Keratinocyte (primary cell): ENCODE data around the gene SYCN. TPM values are rescaled to one million over a fixed set of nuclear protein-coding genes. Genes with fewer than 3 reads are reported as not detected.

Source experiments
- DNase-seq: peaks from one replicate; pipeline ENCODE4 v3.0.0-alpha.2; 2011; ENCODE audit warnings: low read depth, missing footprints, low spot score
- FAIRE-seq: peaks from 2 replicates; lab custom pipeline; 2011; peaks lifted over from hg19 to GRCh38; lab: Jason Lieb, UNC
- H2AFZ ChIP-seq: 2 replicates; pipeline ENCODE4 v1.6.0; 2012; ENCODE audit warnings: low read length, control low read depth, inconsistent platforms; ENCODE audit not compliant: control insufficient read depth
- H3K27ac ChIP-seq: 2 replicates; pipeline ENCODE4 v1.5.1; 2011; ENCODE audit warnings: low read length; ENCODE audit not compliant: control insufficient read depth, insufficient read depth
- H3K27me3 ChIP-seq: 3 replicates; pipeline ENCODE4 v1.6.0; 2011; ENCODE audit warnings: low read length; ENCODE audit not compliant: control insufficient read depth, insufficient read depth; ENCODE audit errors: extremely low read depth
- H3K36me3 ChIP-seq, 2 experiments: 2 replicates in 1 of 2; 3 replicates in 1 of 2; pipeline ENCODE4 v1.5.1; 2011; ENCODE audit warnings: low read length in 2 of 2, mild to moderate bottlenecking in 1 of 2; ENCODE audit not compliant: control insufficient read depth in 2 of 2, insufficient read depth in 2 of 2; ENCODE audit errors: extremely low read depth in 1 of 2
- H3K4me1 ChIP-seq: 3 replicates; pipeline ENCODE4 v1.5.1; 2011; ENCODE audit warnings: low read length; ENCODE audit not compliant: control insufficient read depth, insufficient read depth; ENCODE audit errors: extremely low read depth
- H3K4me2 ChIP-seq: 3 replicates; pipeline ENCODE4 v1.6.0; 2011; ENCODE audit warnings: low read depth, low read length; ENCODE audit not compliant: control insufficient read depth, insufficient read depth; ENCODE audit errors: extremely low read depth
- H3K4me3 ChIP-seq, 3 experiments: fragments of 200-600 bp in 1 of 3; sonication (generic) in 1 of 3; 2 replicates in 2 of 3; 3 replicates in 1 of 3; pipeline ENCODE4 v1.5.1; 2011 to 2016; ENCODE audit warnings: low read length in 3 of 3, mild to moderate bottlenecking in 3 of 3, control low read depth in 2 of 3, inconsistent platforms in 1 of 3, low read depth in 1 of 3, mixed read lengths in 1 of 3, mixed run types in 1 of 3, moderate library complexity in 1 of 3; ENCODE audit not compliant: control insufficient read depth in 2 of 3, insufficient read depth in 2 of 3; ENCODE audit errors: extremely low read depth in 1 of 3
- H3K79me2 ChIP-seq: 2 replicates; pipeline ENCODE4 v1.6.0; 2012; ENCODE audit warnings: low read length; ENCODE audit not compliant: control insufficient read depth, insufficient read depth
- H3K9ac ChIP-seq: 3 replicates; pipeline ENCODE4 v1.6.0; 2011; ENCODE audit warnings: low read length; ENCODE audit not compliant: control insufficient read depth, insufficient read depth; ENCODE audit errors: extremely low read depth
- H3K9me1 ChIP-seq: 3 replicates; pipeline ENCODE4 v1.6.0; 2011; ENCODE audit warnings: low read length; ENCODE audit not compliant: control insufficient read depth, insufficient read depth; ENCODE audit errors: extremely low read depth
- H3K9me3 ChIP-seq: 2 replicates; pipeline ENCODE4 v1.5.1; 2012; ENCODE audit warnings: low read depth, low read length; ENCODE audit not compliant: control insufficient read depth
- H4K20me1 ChIP-seq: 3 replicates; pipeline ENCODE4 v1.6.0; 2011; ENCODE audit warnings: low read length; ENCODE audit not compliant: control insufficient read depth, insufficient read depth; ENCODE audit errors: extremely low read depth
- CTCF ChIP-seq, 3 experiments: IDR thresholded peaks in 1 of 3; conservative IDR thresholded peaks in 1 of 3; optimal IDR thresholded peaks in 1 of 3; 2 replicates in 2 of 3; 3 replicates in 1 of 3; pipeline versions ENCODE3 to v1.5.1; 2011; ENCODE audit warnings: low read length in 3 of 3, mild to moderate bottlenecking in 3 of 3, moderate library complexity in 2 of 3, control low read depth in 1 of 3, inconsistent platforms in 1 of 3; ENCODE audit not compliant: insufficient read depth in 2 of 3; ENCODE audit errors: extremely low read depth in 1 of 3
- EZH2 ChIP-seq: IDR thresholded peaks from one replicate; pipeline ENCODE4 v1.6.1; 2012; ENCODE audit warnings: inconsistent platforms, mild to moderate bottlenecking, low read length, moderate library complexity
- dilution Hi-C: fragments of 300-500 bp; cut with MboI; formaldehyde crosslinking; loops from one replicate; pipeline ENCODE4 v1.7.0; 2020; ENCODE audit warnings: low sequenced_read_pairs; ENCODE audit not compliant: extremely low pct_ligation_motif_present
- polyA plus RNA-seq, 5 experiments: library from polyadenylated mRNA; depleted of rRNA in 3 of 5; stranded (reverse) in 3 of 5; stranded (forward) in 1 of 5; unstranded in 1 of 5; fragments of >200 nt; gene quantifications; 1 replicate in 1 of 5; 2 replicates in 3 of 5; 3 replicates in 1 of 5; pipeline versions ENCODE4 v1.2.1 to v1.2.3, GENCODE V29; 2011 to 2012; ENCODE audit warnings: missing spikeins in 2 of 5, low read depth in 1 of 5, low replicate concordance in 1 of 5

The SYCN gene
- polyA plus RNA-seq, 1 donor (not counting 4 experiments of a cell fraction or from before 2014, with no cell fraction given), result not detected

- Histone ChIP-seq H3K27ac (no peak overlapping the region), H2AFZ (no peak overlapping the region), H3K36me3 (peaks cover 0 to 25% of the 10 kb centered on the region in 2 experiments), H3K4me2 (no peak overlapping the region), H3K4me3 (no peak overlapping the region), H4K20me1 (no peaks in the 10 kb centered on the region), H3K27me3 (no peaks in the 10 kb centered on the region), H3K9me1 (no peaks in the 10 kb centered on the region), H3K9ac (no peak overlapping the region), H3K79me2 (no peaks in the 10 kb centered on the region), H3K4me1 (peaks cover under 1% of the 10 kb centered on the region), H3K9me3 (no peaks in the 10 kb centered on the region)
- dilution Hi-C loops, result no loop called here
- TF ChIP-seq CTCF (optimal IDR thresholded peaks at IDR 0.05 in 1 of 3, IDR thresholded peaks at IDR 0.05 in 1 of 3, conservative IDR thresholded peaks at IDR 0.05 in 1 of 3; ENCODE audit: extremely low read depth in 1 of 3, insufficient read depth in 2 of 3, low read length in 3 of 3), result no peak
- no peak for TF ChIP-seq EZH2
- FAIRE-seq (no peak), DNase-seq (no peak)
Observed at GRCh38 chr19:39172700-39173501, 31.2 kb downstream of the SYCN start.

GRCh38 chr19:39171479-39172465, 32.3 kb downstream of the SYCN start:
- no peak overlapping the region for H3K4me2 ChIP-seq
- dilution Hi-C loops, result no loop called here
- H3K79me2 ChIP-seq, result peaks cover 2% of the 10 kb centered on the region
- no peaks in the 10 kb centered on the region for H4K20me1 ChIP-seq
- no peak overlapping the region for H3K27ac ChIP-seq
- peaks cover 12% of the 10 kb centered on the region for H3K4me1 ChIP-seq
- no peak overlapping the region for H3K9ac ChIP-seq
- FAIRE-seq, result no peak
- peaks cover 0 to 21% of the 10 kb centered on the region in 2 experiments for H3K36me3 ChIP-seq
- H3K9me3 ChIP-seq, result no peaks in the 10 kb centered on the region
- H2AFZ ChIP-seq, result no peak overlapping the region
- no peaks in the 10 kb centered on the region for H3K27me3 ChIP-seq
- TF ChIP-seq CTCF (optimal IDR thresholded peaks at IDR 0.05 in 1 of 3, IDR thresholded peaks at IDR 0.05 in 1 of 3, conservative IDR thresholded peaks at IDR 0.05 in 1 of 3; ENCODE audit: extremely low read depth in 1 of 3, insufficient read depth in 2 of 3, low read length in 3 of 3) (no peak), EZH2 (no peak)
- no peak for DNase-seq
- no peak overlapping the region for H3K4me3 ChIP-seq
- no peaks in the 10 kb centered on the region for H3K9me1 ChIP-seq
